ENCODE data around the gene TAS2R14. TPM values are rescaled to one million over a fixed set of nuclear protein-coding genes. Genes with fewer than 3 reads are reported as not detected.

The TAS2R14 gene
- total and polyA plus RNA-seq, 12 donors: 0.30 to 1.7 (median 0.91) TPM

GRCh38 chr12:10901427-10901826, 37.6 kb downstream of the TAS2R14 start:
- 99 to 100% methylated on average over 1 of the region's 1 CpG for WGBS, 2 donors
- Histone ChIP-seq H3K27me3 (no peaks in the 10 kb centered on the region), H3K27ac (no peak overlapping the region), H3K36me3 (peaks cover 0 to 22% (median 0%) of the 10 kb centered on the region in 9 donors), H3K4me1 (no peaks in the 10 kb centered on the region), H3K9me3 (peaks cover 0 to 50% (median 30%) of the 10 kb centered on the region in 11 donors), H3K4me3 (no peak overlapping the region)
- TF ChIP-seq, protein P1, sequence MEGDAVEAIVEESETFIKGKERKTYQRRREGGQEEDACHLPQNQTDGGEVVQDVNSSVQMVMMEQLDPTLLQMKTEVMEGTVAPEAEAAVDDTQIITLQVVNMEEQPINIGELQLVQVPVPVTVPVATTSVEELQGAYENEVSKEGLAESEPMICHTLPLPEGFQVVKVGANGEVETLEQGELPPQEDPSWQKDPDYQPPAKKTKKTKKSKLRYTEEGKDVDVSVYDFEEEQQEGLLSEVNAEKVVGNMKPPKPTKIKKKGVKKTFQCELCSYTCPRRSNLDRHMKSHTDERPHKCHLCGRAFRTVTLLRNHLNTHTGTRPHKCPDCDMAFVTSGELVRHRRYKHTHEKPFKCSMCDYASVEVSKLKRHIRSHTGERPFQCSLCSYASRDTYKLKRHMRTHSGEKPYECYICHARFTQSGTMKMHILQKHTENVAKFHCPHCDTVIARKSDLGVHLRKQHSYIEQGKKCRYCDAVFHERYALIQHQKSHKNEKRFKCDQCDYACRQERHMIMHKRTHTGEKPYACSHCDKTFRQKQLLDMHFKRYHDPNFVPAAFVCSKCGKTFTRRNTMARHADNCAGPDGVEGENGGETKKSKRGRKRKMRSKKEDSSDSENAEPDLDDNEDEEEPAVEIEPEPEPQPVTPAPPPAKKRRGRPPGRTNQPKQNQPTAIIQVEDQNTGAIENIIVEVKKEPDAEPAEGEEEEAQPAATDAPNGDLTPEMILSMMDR (IDR thresholded peaks at IDR 0.05): no peak
- intact Hi-C loops (cut with DNase I): no loop called here
- ATAC-seq (no peak), DNase-seq (no peak)

DNA sequence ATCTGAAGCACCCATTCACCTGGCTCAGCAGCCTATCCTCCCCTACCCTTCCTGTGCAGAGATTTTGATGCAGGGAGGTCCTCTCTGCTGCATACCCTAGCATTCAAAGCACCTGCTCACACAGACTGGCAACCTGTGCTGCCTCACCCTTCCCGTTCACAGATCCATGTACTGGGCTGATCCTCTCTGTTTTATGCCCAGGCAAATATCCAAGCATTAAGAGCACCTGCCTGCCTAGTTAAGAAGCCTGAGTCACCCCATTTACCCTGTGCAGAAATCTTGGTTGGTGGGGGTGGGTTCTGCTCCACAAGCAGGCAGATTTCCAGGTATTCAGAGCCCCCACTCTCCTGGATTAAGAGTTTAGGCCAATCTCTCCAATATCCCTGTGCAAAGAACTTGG, 38.1 kb downstream of the TAS2R14 start:
- H3K27ac ChIP-seq: no peak overlapping the region

DNA sequence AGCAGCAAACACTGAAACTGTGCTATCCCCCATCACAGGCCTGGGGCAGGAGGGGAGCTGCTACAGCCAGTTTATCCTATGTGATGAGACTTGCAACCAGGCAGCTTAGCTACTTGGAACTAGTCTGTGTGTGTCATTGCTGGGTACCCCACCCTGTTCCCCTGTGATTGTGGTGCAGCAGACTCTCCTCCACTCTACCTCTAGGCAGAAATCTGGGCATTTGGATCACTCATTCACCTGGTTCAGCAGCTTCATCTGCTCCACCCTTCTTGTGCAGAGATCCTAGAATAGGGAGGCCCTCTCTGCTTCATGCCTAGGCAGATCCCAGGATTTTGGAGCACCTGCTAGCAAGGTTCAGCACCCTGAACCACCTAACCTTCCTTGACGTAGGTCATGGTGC, 38.5 kb downstream of the TAS2R14 start:
- Histone ChIP-seq H3K9me3 (peaks cover 0 to 41% (median 30%) of the 10 kb centered on the region in 11 donors), H3K36me3 (peaks cover 0 to 17% (median 0%) of the 10 kb centered on the region in 9 donors), H3K4me1 (no peaks in the 10 kb centered on the region), H3K27me3 (no peaks in the 10 kb centered on the region), H3K4me3 (no peak overlapping the region), H3K27ac (no peak overlapping the region)
- TF ChIP-seq, protein P1 (IDR thresholded peaks at IDR 0.05): no peak
- 95 to 98% methylated on average over 1 of the region's 1 CpG for WGBS, 2 donors
- intact Hi-C loops (cut with DNase I): no loop called here
- DNase-seq: no peak
- ATAC-seq: no peak

More for the DNA sequence above, 38.1 kb downstream of the TAS2R14 start:
- no peaks in the 10 kb centered on the region for H3K27me3 ChIP-seq
- H3K36me3 ChIP-seq: peaks cover 0 to 21% (median 0%) of the 10 kb centered on the region in 9 donors
- 100% methylated on average over 1 of the region's 1 CpG for WGBS, 2 donors
- TF ChIP-seq, protein P1 (IDR thresholded peaks at IDR 0.05): no peak
- intact Hi-C loops (cut with DNase I): no loop called here
- no peak for ATAC-seq
- no peaks in the 10 kb centered on the region for H3K4me1 ChIP-seq
- no peak overlapping the region for H3K4me3 ChIP-seq
- DNase-seq: no peak
- peaks cover 0 to 45% (median 30%) of the 10 kb centered on the region in 11 donors for H3K9me3 ChIP-seq

GRCh38 chr12:10896854-10897253, 42.2 kb downstream of the TAS2R14 start:
- H3K9me3 ChIP-seq: peaks cover 0 to 4% (median 0%) of the 10 kb centered on the region in 11 donors
- H3K4me1 ChIP-seq: no peaks in the 10 kb centered on the region
- DNase-seq: no peak
- no peak overlapping the region for H3K4me3 ChIP-seq
- WGBS, 2 donors: 93 to 98% methylated on average over 5 of the region's 5 CpGs
- TF ChIP-seq, protein P1 (IDR thresholded peaks at IDR 0.05): no peak
- no peaks in the 10 kb centered on the region for H3K27me3 ChIP-seq
- peaks cover 0 to 7% (median 0%) of the 10 kb centered on the region in 9 donors for H3K36me3 ChIP-seq
- intact Hi-C loops (cut with DNase I): no loop called here
- no peak for ATAC-seq
- no peak overlapping the region for H3K27ac ChIP-seq
